RWPE1 (cell line): ENCODE results near the gene PILRA.
A peak's percentile ranks its signal among the peaks of the same experiment; 100 is the strongest.
"Not testable (repeated sequence)": the region's sequence is repeated elsewhere in the genome, so short reads cannot be mapped to it uniquely, and the experiment has no call there.

Experiments used
- CTCF ChIA-PET: fragments of 350-600 bp; sonication (Branson Sonifier 250); formaldehyde crosslinking; extraction: SDS; loops from one replicate; lab custom pipeline; 2021; lab: Yijun Ruan, JAX
- POLR2A ChIA-PET: fragments of 400-600 bp; formaldehyde crosslinking; extraction: SDS; loops from one replicate; lab custom pipeline; 2020; ENCODE audit warnings: antibody characterized with exemption; ENCODE audit not compliant: low non-redundant PET; lab: Yijun Ruan, JAX
- DNase-seq: peaks from one replicate; pipeline ENCODE4 v3.0.0; 2012; ENCODE audit warnings: low spot score
- H3K27ac ChIP-seq: fragments of 450-650 bp; 2 replicates; pipeline ENCODE4 v1.5.1; 2017
- TF ChIP-seq, protein P1 (sequence below): fragments of 450-650 bp; conservative IDR thresholded peaks from 2 replicates; pipeline ENCODE4 v1.5.1; 2017; ENCODE audit warnings: low read depth, mild to moderate bottlenecking

PILRA gene

DNA sequence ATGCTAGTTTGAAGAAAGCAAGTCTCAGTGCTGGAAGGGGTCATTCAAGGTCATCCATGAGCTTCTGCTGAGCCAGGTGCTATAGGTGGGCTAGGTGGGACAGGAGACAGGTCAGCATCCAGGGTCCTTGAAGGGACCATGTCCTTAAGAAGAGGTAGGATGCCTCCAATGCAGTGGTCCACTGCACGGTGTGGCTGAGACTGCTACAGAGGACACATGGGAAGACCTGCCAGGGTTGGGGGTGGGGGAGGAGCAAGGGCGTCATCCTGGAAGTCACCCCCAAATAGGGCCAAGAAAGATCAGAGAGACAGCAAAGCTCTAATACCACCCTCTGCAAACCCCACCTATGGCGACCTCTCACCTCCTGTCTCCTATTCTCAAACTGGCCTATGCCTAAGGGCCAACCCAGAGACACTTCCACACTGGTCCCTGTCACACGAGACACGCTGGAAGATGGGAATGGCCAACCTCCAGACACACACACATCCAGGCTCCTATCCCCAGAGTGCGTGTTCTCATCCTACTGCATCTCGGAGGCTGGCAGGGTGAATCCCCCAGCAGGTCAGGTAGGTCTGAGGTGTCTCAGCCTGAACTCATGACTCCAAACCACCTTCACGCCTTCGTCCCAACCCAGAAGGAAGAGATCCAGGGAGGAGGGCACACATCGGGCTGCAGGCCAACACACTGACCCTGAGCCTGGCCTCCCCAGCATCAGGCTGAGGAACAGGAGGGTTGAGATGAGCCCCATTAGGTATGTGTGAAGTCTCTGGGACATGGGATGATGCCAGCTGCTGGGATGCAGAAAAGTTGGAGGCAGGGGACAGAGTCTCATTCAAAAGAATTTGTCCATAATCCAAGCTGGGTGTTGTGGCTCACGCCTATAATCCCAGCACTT lies 68.6 kb downstream of the PILRA start:
- POLR2A ChIA-PET = no interaction called here
- DNase-seq = no peak
- H3K27ac ChIP-seq = no peak overlapping the region
- CTCF ChIA-PET = interaction anchor here (0.5 kb wide), 1 partner anchor 62 kb away, joined by 4 read pairs; no protein-coding TSS in a partner anchor
- TF ChIP-seq, protein P1, sequence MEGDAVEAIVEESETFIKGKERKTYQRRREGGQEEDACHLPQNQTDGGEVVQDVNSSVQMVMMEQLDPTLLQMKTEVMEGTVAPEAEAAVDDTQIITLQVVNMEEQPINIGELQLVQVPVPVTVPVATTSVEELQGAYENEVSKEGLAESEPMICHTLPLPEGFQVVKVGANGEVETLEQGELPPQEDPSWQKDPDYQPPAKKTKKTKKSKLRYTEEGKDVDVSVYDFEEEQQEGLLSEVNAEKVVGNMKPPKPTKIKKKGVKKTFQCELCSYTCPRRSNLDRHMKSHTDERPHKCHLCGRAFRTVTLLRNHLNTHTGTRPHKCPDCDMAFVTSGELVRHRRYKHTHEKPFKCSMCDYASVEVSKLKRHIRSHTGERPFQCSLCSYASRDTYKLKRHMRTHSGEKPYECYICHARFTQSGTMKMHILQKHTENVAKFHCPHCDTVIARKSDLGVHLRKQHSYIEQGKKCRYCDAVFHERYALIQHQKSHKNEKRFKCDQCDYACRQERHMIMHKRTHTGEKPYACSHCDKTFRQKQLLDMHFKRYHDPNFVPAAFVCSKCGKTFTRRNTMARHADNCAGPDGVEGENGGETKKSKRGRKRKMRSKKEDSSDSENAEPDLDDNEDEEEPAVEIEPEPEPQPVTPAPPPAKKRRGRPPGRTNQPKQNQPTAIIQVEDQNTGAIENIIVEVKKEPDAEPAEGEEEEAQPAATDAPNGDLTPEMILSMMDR = no peak

DNA sequence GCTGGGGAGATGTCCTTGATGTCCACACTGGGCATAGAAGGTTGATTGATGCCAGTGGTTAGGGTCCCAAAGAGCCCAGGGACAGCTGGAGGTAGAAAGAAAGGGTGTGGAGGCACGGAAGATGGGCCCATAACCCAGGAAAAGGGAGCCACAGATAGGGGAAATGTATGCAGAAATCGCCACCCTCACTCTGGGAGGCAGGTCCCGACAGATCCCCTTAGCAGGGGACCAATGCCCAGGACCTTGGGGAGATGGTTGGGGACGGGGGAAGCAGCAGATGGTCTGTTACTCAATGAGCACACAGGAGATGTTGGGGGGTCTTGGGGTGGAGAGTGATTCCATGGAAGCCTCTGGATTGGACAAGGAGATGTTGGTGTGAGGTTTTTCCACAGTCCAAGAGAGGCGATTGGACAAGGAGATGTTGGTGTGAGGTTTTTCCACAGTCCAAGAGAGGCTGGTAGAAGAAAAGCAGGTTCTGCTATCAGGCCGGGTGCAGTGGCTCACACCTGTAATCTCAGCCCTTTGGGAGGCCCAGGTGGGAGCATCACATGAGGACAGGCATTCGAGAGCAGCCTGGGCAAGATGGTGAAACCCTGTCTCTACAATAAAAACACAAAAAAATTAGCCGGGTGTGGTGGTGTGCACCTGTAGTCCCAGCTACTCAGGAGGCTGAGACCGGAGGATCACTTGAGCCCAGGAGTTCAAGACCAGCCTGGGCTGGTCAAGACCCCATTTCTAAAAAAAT lies 70.0 kb downstream of the PILRA start:
- ChIA-PET CTCF (no interaction called here), POLR2A (interaction anchor here (0.7 kb wide), 1 partner anchor 9 kb away, joined by 3 read pairs; no protein-coding TSS in a partner anchor)
- peak overlapping the region; percentile 50; the same call in 1 of the 2 replicates for H3K27ac ChIP-seq
- no peak for DNase-seq
- TF ChIP-seq, protein P1 = no peak

DNA sequence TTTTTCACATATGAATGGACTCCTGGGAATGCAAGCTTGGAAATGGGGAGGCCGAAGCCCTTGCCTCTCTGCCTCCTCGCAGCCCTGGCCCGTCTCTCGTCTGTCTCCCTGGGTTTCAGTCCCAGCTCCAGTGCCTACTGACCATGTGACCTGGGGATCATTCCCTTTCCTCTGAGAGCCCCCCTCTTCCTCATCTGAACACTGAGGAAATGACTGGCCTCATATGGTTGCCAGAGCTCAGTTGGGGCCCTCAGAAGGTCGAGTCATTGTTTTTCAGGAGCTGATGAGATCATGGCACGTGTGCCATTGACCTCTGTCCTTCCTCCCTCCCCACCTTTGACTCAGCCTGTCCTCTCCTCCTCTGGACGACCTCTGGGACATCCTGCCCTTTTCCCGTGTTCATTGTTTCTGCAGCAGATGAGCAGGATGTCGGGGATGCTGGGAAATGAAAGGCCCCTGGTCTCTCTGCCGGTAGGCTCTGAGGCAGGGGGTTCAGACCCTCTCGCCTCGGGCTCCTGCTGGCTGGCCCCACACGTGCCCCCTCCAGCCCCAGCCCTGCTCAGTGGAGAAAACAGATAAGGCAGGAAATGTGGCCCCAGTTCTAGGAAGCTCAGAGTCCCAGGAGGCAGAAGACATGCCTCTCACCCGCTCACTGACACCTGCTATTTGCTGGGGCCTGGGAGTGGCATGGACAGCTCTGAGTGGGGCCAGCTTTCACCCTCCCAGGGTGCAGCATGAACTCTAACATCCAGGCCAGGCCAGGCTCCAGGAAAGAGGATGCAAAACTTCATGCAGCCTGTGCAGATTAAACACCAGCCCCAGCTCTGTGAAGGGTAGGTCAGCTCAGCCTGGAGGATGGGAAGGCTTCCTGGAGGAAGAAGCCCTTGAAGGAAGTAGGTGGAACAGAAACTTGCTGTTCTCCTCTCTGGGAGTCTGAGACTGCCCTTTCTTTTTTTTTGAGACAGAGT lies 71.3 kb downstream of the PILRA start:
- DNase-seq = no peak
- H3K27ac ChIP-seq = peak overlapping the region; percentile 50
- CTCF ChIA-PET = interaction anchor here (0.6 to 1.0 kb wide), 4 partner anchors 24 to 996 kb away, joined by 3 to 4 read pairs (median 3); no protein-coding TSS in a partner anchor
- POLR2A ChIA-PET = interaction anchor here (0.9 kb wide), 1 partner anchor 8 kb away, joined by 4 read pairs; the partner anchor contains the start of gene PPP1R35
- TF ChIP-seq, protein P1 = no peak

DNA sequence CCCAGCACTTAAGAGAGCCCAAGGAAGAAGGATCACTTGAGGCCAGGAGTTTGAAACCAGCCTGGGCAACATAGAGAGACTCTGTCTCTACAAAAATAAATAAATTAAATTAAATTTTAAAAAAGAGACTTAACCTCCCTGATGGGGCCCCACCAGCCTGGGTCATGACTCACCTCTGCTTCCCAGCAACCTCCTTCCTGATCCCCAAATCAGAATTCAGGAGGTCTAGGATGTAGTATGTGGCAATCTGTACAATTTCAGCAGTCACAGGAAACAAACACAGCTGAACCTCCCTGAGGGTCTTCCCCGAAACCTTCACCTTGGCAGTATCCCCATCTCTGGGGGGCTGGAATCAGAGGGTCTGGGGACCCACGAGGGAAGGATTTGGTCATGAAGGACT lies 72.8 kb downstream of the PILRA start:
- ChIA-PET POLR2A (no interaction called here), CTCF (interaction anchor here (1.0 kb wide), 1 partner anchor 23 kb away, joined by 3 read pairs; no protein-coding TSS in a partner anchor)
- TF ChIP-seq, protein P1 = no peak
- H3K27ac ChIP-seq = peak overlapping the region; percentile 11; the same call in 1 of the 2 replicates
- no peak for DNase-seq

DNA sequence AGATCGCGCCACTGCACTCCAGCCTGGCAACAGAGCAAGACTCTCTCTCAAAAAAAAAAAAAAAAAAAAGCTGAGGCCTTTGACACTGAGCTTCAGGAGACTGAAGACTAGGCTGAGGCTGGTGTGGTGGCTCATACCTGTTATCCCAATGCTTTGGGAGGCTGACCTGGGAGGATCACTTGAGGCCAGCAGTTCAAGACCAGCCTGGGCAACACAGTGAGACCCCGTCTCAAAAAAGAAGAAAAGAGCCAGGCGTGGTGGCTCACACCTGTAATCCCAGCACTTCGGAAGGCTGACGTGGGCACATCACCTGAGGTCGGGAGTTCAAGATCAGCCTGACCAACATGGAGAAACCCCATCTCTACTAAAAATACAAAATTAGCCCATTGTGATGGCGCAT lies 74.1 kb downstream of the PILRA start:
- not testable (repeated sequence) for H3K27ac ChIP-seq, DNase-seq
- ChIA-PET POLR2A (interaction anchor here (0.6 kb wide), 1 partner anchor 48 kb away, joined by 3 read pairs; no protein-coding TSS in a partner anchor), CTCF (interaction anchor here (1.0 kb wide), 1 partner anchor 19 kb away, joined by 4 read pairs; no protein-coding TSS in a partner anchor)

DNA sequence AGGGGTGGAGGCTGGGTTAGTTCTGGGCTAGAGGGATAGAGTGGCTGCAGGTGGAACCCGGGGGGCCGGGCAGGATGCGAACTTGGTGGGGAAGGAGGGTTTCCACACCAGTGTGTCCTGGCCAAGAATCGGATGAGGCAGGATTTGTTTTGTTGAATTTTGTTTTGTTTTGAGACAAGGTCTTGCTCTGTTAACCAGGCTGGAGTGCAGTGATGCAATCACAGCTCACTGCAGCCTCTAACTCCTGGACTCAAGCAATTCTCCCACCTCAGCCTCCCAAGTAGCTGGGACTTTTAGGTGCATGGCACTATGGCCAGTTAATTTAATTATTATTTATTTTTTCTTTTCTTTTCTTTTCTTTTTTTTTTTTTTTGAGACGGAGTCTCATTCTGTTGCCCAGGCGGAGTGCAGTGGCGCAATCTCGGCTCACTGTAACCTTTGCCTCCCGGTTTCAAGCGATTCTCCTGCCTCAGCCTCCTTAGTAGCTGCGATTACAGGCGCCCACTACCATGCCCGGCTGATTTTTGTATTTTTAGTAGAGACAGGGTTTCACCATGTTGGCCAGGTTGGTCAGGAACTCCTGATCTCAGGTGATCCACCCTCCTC lies 76.0 kb downstream of the PILRA start:
- TF ChIP-seq, protein P1 = no peak
- POLR2A ChIA-PET = no interaction called here
- CTCF ChIA-PET = interaction anchor here (1.2 kb wide), 1 partner anchor 12 kb away, joined by 7 read pairs; no protein-coding TSS in a partner anchor
- peak overlapping the region; percentile 33 for H3K27ac ChIP-seq
- no peak for DNase-seq
